GM18520 (cell line): ENCODE results near the gene SLITRK2.

Source experiments
- ATAC-seq: cut with Tn5 transposase; IDR thresholded peaks from one replicate; pipeline ENCODE4 v1.9.1; 2021; ENCODE audit not compliant: unreplicated experiment

The SLITRK2 gene, protein sequence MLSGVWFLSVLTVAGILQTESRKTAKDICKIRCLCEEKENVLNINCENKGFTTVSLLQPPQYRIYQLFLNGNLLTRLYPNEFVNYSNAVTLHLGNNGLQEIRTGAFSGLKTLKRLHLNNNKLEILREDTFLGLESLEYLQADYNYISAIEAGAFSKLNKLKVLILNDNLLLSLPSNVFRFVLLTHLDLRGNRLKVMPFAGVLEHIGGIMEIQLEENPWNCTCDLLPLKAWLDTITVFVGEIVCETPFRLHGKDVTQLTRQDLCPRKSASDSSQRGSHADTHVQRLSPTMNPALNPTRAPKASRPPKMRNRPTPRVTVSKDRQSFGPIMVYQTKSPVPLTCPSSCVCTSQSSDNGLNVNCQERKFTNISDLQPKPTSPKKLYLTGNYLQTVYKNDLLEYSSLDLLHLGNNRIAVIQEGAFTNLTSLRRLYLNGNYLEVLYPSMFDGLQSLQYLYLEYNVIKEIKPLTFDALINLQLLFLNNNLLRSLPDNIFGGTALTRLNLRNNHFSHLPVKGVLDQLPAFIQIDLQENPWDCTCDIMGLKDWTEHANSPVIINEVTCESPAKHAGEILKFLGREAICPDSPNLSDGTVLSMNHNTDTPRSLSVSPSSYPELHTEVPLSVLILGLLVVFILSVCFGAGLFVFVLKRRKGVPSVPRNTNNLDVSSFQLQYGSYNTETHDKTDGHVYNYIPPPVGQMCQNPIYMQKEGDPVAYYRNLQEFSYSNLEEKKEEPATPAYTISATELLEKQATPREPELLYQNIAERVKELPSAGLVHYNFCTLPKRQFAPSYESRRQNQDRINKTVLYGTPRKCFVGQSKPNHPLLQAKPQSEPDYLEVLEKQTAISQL

GRCh38 chrX:145817331-145818185, at the start of gene SLITRK2:
SLITRK2 (plus strand) TSS chrX:145817829; CDS start chrX:145822426, 4,597 bp downstream.
- ATAC-seq, result no peak

DNA sequence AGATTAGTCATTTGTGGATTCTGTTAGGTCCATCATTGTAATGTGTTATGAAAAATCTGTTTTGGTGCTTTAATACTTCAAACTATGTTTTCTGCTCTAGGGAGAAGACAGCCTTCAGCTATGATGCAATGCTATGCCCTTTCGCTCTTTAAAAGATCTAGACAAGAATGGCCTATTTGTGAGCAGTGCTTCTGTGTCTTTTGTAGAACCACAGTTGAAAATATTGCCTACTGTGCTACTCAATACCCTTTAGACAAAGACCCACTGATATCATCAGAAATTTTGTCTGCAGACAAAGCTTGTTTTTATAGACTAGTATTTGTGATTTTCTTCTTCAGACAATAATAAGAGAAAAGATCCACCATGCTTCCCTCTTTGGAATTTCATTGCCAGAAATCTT, 44.6 kb upstream of the SLITRK2 start:
- no peak for ATAC-seq

DNA sequence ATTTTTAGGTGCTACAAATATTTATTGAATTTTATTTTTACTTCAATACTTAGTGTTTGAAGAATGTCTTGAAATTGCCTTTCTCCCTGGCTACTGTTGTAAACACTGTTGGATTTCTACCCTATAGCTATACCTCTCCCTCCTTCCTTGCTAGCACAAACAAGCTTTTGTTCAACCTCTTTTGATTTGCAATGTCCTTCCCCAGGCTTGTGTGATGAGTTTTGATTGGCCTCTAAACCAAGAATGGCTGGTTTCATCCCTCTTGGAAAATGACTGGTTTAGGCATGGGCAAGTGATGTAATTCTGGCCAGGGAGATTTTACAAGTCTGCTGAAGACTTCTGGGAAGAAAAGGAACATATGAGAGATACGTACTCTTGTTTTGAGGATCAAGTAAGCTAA, 25.3 kb upstream of the SLITRK2 start:
- ATAC-seq, result no peak

GRCh38 chrX:145803508-145803907, 14.1 kb upstream of the SLITRK2 start:
- ATAC-seq, result no peak

DNA sequence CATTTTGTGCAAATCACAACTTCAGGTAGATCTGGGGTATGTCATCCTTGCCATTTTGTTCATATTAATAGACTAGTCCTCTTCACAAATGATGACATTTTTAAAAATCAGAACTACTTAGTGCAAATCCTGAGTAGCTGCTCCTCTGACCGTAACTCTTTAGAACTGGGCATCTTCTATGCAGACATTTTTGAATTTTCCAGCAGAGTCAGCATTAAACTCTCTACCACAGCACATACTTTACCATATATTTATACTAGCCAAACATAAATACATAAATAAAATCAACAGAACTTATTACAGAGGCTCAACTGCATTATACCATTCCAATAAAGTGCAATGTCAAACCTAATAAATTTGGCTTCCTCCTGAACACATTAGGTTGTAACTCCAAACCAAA, 4.5 kb upstream of the SLITRK2 start:
- ATAC-seq, result no peak

DNA sequence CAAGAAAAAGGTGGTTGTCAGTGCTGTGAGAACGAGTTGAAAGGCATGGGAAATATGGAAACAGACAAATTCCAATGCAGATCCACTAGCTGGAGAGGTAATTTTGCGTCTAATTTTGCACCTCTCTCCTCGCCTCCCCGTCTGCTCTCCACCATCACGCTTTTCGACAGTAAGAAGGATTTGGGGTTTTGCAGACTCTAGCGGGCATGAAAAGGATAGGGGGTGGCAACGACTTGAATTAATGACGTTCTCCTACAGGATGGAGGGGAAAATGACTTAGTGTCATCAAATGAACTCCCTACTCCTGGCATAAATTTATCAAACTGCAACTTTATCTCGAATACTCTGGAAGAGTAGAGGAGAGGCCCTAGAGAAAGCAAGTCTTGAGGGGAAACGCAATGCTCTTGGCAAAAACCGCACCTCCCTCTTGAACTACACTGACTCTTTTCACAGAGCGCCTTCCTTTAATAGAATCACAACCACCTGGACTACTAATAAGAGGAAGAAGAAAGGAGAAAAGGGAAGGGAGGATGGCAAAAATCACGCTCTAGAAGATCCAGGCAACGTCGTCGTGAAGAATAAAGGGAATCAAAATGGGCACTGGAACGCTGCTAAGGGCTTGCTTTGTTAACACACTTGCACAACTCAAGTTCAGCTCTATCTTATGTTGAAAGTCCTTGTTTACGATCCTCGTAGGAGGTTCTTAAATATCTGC, 871 bp upstream of the SLITRK2 start:
- ATAC-seq, result no peak

DNA sequence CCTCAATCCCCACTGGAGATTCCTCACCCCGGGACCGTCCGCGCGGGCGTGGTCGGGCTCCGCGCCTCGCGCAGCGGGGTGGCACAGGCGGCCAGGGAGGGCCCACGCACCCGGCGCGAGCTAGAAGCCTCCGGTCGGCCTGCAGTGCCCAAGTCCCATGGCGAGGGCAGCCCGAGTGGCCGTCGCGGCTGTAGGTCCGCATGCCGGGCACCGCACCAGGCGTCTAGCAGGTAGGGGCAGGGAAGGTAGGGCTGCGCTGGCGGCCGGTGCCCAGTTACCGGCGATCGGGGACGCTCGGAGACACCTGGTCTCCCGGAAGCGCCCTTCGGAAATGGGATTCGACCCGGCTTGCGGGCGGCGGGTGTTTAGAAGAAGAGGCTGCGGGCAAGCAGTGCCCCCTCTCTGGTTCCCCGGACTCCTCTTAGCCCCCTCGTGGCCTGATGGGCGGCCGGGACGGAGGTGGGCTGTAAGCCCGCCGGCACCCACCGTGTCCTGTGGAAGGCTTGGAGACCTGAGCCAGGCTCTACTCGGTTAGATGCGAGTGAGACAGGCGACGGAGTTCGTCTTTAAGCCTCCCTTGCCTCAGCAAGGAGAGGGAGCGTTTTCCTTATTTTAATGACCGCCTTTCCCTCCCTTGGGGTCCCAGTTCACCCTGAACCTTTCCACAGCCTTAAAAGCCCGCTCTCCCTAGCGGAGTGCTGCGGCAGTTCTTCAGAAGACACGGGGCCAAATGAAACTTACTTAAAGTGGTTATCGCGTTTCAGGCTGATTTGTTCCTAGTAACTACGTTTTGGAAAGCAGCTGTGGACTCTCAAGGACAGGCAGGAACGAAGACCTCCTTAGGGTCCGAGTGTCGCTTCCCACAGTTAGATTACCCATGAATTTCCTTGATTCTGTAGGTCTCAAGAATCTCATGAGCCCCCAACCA, 821 bp downstream of the SLITRK2 start:
- no peak for ATAC-seq

- no peak for ATAC-seq
These were observed 3.2 kb downstream of the SLITRK2 start for GRCh38 chrX:145820825-145821224.

GRCh38 chrX:145821291-145821897, 3.8 kb downstream of the SLITRK2 start:
- no peak for ATAC-seq

DNA sequence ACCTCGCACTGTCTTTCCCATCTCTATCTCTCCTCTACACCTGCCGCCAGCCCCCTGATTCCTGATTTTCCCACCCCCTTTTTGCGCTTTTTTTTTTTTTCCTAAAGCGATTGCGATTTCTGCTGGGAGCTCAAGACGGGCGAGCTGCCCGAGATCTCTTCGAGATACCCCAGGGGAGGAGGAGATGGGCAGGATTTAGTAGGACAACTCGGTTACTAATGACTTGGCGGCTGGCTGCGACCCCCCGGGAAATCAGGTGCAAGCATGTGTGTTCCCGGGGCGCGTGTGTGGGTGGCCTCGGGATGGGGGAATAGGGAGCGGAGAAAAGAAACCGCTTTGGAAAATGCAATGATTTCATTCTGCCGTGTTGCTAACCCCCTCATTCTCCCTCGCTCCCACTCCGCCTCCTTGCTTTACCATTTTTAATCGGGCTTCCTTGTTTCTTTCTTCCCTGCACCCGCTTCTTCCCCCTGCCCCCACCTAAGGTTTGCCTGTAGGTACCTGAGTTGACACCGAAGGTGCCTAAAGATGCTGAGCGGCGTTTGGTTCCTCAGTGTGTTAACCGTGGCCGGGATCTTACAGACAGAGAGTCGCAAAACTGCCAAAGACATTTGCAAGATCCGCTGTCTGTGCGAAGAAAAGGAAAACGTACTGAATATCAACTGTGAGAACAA, 4.4 kb downstream of the SLITRK2 start:
- no peak for ATAC-seq

- no peak for ATAC-seq
These were observed 5.5 kb downstream of the SLITRK2 start for GRCh38 chrX:145823132-145823531.

- no peak for ATAC-seq
These were observed 8.3 kb downstream of the SLITRK2 start for GRCh38 chrX:145825896-145826295.

DNA sequence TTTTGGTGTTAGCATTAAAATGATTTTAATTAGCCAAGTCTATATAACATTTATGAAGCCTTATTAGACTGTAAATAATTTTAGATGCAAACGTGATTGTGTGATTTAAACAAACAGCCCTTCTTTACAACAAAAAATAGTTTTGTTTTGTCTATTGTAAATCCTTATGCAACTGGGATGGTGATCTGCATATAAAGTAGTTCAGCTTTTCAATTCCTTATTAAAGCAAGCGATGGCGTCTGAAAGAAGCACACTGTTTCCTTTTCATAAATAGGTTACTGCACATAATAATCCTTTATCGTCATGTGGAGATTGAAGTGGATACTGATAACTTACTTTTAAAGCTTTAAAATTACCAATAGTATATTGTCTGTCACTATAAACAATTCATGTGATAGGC, 8.8 kb downstream of the SLITRK2 start:
- ATAC-seq, result no peak

- no peak for ATAC-seq
These were observed 15.2 kb downstream of the SLITRK2 start for GRCh38 chrX:145832796-145833195.

DNA sequence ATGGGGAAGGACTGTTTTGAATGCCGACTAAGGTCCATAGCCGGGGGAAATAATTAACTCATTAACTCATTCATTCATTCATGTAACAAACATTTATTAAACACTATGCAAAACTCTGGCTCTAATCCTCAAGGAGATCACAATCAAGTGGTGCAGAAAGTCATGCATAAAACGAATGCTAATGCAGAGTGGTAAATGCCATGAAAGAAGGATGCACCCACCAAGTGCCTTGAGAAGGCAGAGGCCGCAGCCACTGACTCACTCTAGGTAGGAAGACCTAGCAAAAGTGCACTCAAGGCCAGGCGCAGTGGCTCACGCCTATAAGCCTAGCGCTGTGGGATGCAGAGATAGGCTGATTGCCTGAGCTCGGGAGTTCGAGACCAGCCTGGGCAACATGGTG, 22.9 kb downstream of the SLITRK2 start:
- ATAC-seq, result no peak

GRCh38 chrX:145843146-145843904, 25.7 kb downstream of the SLITRK2 start:
- no peak for ATAC-seq

GRCh38 chrX:145844886-145845285, 27.3 kb downstream of the SLITRK2 start:
- ATAC-seq, result no peak

GRCh38 chrX:145848448-145848847, 30.8 kb downstream of the SLITRK2 start:
- ATAC-seq, result no peak
